Gastroesophageal sphincter (tissue), 4 donors: Measurements from ENCODE around the gene MUSTN1. TPM values are rescaled to one million over a fixed set of nuclear protein-coding genes. Genes with fewer than 3 reads are reported as not detected.

Experiments used
- ATAC-seq: fragments of 150-250 bp; one replicate; pipeline ENCODE4 v1.9.1; 2016; ENCODE audit warnings: mild to moderate bottlenecking, moderate library complexity
- H3K27ac ChIP-seq, 4 donors: fragments of 200-600 bp; sonication (generic) in 3 of 4; 1 replicate in 3 of 4; 2 replicates in 1 of 4; pipeline ENCODE4 v1.5.1; 2016 to 2019
- H3K27me3 ChIP-seq: fragments of 200-600 bp; sonication (generic); one replicate; pipeline ENCODE4 v1.5.1; 2019
- H3K36me3 ChIP-seq, 2 donors: fragments of 200-600 bp; sonication (generic); one replicate each; pipeline ENCODE4 v1.5.1; 2019; ENCODE audit warnings: control low read depth in 1 of 2
- H3K4me1 ChIP-seq, 3 donors: fragments of 200-600 bp; sonication (generic); 1 replicate in 2 of 3; 2 replicates in 1 of 3; pipeline ENCODE4 v1.5.1; 2016 to 2019; ENCODE audit warnings: control low read depth in 2 of 3
- H3K4me3 ChIP-seq, 2 donors: fragments of 200-600 bp; sonication (generic); one replicate each; pipeline ENCODE4 v1.5.1; 2019; ENCODE audit warnings: mild to moderate bottlenecking in 1 of 2, moderate library complexity in 1 of 2
- H3K9me3 ChIP-seq, 3 donors: fragments of 200-600 bp; sonication (generic); one replicate each; pipeline ENCODE4 v1.5.1; 2017 to 2019; ENCODE audit warnings: control low read depth in 2 of 3
- EP300 ChIP-seq: sonication (generic); formaldehyde crosslinking; IDR thresholded peaks from one replicate; pipeline ENCODE4 v1.6.1; 2017; ENCODE audit warnings: antibody characterized with exemption, mild to moderate bottlenecking
- POLR2A ChIP-seq, 2 donors: fragments of 450-650 bp; IDR thresholded peaks; one replicate each; pipeline ENCODE4 v1.6.1; 2017; ENCODE audit warnings: antibody characterized with exemption in 2 of 2, mild to moderate bottlenecking in 2 of 2, moderate library complexity in 1 of 2
- POLR2AphosphoS5 ChIP-seq: sonication (generic); formaldehyde crosslinking; IDR thresholded peaks from one replicate; pipeline ENCODE4 v1.6.1; 2017; ENCODE audit warnings: antibody characterized with exemption
- WGBS, 2 donors: methylation state at CpG; one replicate each; pipeline ENCODE4 v1.1.5; 2018; ENCODE audit warnings: low coverage in 1 of 2; 5-methylcytosine and 5-hydroxymethylcytosine counted together
- total RNA-seq, 4 donors: library from RNA; depleted of rRNA; stranded (reverse); fragments of >200 nt; gene quantifications; one replicate each; pipeline ENCODE4 v1.1.0, GENCODE V29; 2016
- TF ChIP-seq, protein P1 (sequence below), 4 experiments: fragments of 200-600 bp in 2 of 4; fragments of 450-650 bp in 2 of 4; sonication (generic) in 1 of 4; IDR thresholded peaks; one replicate each; pipeline ENCODE4 v1.5.1; 2017 to 2019; ENCODE audit warnings: antibody characterized with exemption in 4 of 4, mild to moderate bottlenecking in 2 of 4, moderate library complexity in 2 of 4

Gene MUSTN1
- 10 to 100 TPM in 3 of 4 donors, 1 to 10 TPM in 1; 8.6 to 20.9 (median 16.6) TPM for total RNA-seq

DNA sequence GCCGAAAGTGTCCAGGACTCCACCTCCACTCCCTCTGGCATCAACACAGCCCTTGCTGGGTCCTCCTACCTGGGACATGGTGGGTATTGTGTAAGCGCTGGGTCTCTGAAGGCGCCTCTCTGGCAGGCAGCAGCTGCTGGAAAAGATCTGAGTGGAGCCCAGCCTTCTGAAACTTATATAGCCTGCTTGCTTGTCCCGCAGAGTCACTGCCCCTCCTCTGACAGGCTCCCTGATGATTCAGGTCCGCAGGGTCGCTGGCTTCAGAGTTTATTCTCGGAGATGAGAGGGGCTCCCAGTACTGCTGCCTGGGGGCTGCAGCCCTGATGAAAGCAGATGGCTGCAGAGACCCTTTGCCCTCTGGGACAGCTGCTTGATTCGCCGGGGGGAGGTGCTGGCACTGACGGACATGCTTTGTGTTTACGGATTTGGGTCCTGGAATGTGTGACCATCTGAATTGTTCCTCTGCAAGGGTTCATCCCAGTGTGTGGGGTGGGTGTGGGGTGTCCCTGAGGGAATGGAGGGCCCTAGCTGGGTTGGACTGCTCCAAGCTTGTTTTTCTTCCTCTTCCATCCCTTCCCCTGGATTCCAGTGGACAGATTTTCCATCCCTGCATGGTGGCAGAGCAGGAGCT is at the start of gene MUSTN1:
MUSTN1 (minus strand) TSS at position 149 of the 631 bp plus-strand sequence; CDS start at position 78, 71 bp downstream.
- Histone ChIP-seq H3K27ac (peak within 1 kb of the TSS in 3 of 4 donors; percentile 58 to 75 (median 67)), H3K27me3 (no peaks in the 10 kb centered on the region), H3K36me3 (peaks cover 0 to 55% of the 10 kb centered on the region in 2 donors), H3K4me3 (peak within 1 kb of the TSS in 1 of 2 donors; percentile 15), H3K9me3 (no peaks in the 10 kb centered on the region), H3K4me1 (peaks cover 0 to 48% (median 18%) of the 10 kb centered on the region in 3 donors)
- no peak for TF ChIP-seq POLR2A (IDR thresholded peaks at IDR 0.05)
- TF ChIP-seq POLR2AphosphoS5 = no peak
- 10% methylated on average over 3 of the region's 11 CpGs; no CpG with 5 or more reads in 1 of the 2 donors for WGBS, 2 donors
- ATAC-seq = peak; percentile 86

DNA sequence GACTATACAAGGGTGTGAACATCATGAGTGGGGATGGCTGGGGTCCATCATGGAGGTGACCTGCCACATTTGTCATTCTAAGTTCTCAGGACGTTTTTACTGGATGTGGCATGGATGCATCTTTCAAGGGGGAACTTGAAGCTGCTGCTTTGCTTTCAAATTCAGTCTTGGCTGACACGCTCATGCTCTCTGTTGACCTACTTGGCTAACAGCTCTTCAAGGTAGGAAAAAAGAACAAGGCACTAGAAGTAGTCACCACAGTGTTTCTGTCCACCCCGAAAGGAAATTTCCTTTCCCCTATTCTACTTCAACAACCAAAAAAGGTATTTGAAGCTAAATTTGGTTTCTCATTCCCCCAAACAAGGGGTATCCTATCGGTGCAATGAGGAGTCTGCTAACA is 47.6 kb upstream of the MUSTN1 start:
- peaks cover 0 to 39% of the 10 kb centered on the region in 2 donors for H3K36me3 ChIP-seq
- TF ChIP-seq POLR2AphosphoS5 = no peak
- no peak for TF ChIP-seq EP300
- TF ChIP-seq POLR2A (IDR thresholded peaks at IDR 0.05) = no peak
- TF ChIP-seq, protein P1, sequence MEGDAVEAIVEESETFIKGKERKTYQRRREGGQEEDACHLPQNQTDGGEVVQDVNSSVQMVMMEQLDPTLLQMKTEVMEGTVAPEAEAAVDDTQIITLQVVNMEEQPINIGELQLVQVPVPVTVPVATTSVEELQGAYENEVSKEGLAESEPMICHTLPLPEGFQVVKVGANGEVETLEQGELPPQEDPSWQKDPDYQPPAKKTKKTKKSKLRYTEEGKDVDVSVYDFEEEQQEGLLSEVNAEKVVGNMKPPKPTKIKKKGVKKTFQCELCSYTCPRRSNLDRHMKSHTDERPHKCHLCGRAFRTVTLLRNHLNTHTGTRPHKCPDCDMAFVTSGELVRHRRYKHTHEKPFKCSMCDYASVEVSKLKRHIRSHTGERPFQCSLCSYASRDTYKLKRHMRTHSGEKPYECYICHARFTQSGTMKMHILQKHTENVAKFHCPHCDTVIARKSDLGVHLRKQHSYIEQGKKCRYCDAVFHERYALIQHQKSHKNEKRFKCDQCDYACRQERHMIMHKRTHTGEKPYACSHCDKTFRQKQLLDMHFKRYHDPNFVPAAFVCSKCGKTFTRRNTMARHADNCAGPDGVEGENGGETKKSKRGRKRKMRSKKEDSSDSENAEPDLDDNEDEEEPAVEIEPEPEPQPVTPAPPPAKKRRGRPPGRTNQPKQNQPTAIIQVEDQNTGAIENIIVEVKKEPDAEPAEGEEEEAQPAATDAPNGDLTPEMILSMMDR (IDR thresholded peaks at IDR 0.05) = no peak
- no peak overlapping the region for H3K4me3 ChIP-seq
- H3K27me3 ChIP-seq = no peaks in the 10 kb centered on the region
- no peak overlapping the region for H3K27ac ChIP-seq
- 89 to 95% methylated on average over 2 to 3 of the region's 4 CpGs for WGBS, 2 donors
- no peaks in the 10 kb centered on the region for H3K9me3 ChIP-seq
- no peak for ATAC-seq
- peaks cover 0 to 15% (median 0%) of the 10 kb centered on the region in 3 donors for H3K4me1 ChIP-seq

DNA sequence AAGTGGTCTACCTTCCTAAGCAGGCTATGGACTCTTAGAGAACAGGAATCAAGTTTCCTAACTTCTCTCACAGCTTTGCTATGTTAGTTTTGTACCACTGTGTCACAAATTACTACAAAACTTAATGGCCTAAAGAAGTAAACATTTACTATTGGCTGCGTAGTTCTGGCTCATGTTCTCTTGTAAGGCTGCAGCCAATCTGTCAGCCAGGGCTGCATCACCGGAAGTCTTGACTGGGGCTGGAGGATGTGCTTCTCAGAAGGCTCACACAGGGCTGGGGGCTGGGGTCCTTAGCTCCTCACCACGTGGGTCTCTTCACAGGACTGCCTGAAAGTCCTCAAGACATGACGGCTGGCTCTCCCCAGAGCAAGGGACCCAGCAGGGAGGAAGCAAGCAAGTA is 47.1 kb upstream of the MUSTN1 start:
- no peak for TF ChIP-seq EP300
- no peak for TF ChIP-seq POLR2A (IDR thresholded peaks at IDR 0.05)
- TF ChIP-seq POLR2AphosphoS5 = no peak
- TF ChIP-seq, protein P1 (IDR thresholded peaks at IDR 0.05) = no peak
- Histone ChIP-seq H3K4me1 (peaks cover 0 to 15% (median 0%) of the 10 kb centered on the region in 3 donors), H3K36me3 (peaks cover 0 to 40% of the 10 kb centered on the region in 2 donors), H3K27ac (no peak overlapping the region), H3K9me3 (no peaks in the 10 kb centered on the region), H3K27me3 (no peaks in the 10 kb centered on the region), H3K4me3 (no peak overlapping the region)
- no peak for ATAC-seq
- 20 to 67% methylated on average over 1 of the region's 4 CpGs for WGBS, 2 donors

DNA sequence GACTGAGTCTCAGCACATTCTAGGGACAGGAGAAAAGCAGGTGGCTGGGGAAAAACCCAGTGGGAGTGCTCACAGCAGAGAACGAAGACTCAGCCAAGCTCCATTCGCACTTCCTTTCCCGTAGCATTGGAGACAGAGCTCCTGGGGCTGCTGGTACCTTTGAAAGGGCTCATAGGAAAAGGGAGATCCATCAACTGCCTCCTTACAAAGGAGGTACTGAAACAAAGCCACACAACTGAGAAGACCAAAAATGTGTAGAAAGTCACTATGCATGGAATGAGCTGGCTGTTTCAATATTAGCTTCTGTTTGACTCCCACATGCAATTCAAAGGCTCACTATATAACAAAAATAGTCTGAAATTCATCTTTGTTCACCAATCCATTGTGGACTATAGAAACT is 45.7 kb upstream of the MUSTN1 start:
- TF ChIP-seq EP300 = no peak
- TF ChIP-seq, protein P1 (IDR thresholded peaks at IDR 0.05) = no peak
- TF ChIP-seq POLR2AphosphoS5 = no peak
- no peak for TF ChIP-seq POLR2A (IDR thresholded peaks at IDR 0.05)
- no peak overlapping the region for H3K4me3 ChIP-seq
- WGBS, 2 donors = 87% methylated on average over 3 of the region's 3 CpGs; no CpG with 5 or more reads in 1 of the 2 donors
- peaks cover 0 to 32% of the 10 kb centered on the region in 2 donors for H3K36me3 ChIP-seq
- H3K9me3 ChIP-seq = no peaks in the 10 kb centered on the region
- H3K27ac ChIP-seq = no peak overlapping the region
- no peaks in the 10 kb centered on the region for H3K27me3 ChIP-seq
- peaks cover 0 to 15% (median 0%) of the 10 kb centered on the region in 3 donors for H3K4me1 ChIP-seq
- ATAC-seq = no peak

DNA sequence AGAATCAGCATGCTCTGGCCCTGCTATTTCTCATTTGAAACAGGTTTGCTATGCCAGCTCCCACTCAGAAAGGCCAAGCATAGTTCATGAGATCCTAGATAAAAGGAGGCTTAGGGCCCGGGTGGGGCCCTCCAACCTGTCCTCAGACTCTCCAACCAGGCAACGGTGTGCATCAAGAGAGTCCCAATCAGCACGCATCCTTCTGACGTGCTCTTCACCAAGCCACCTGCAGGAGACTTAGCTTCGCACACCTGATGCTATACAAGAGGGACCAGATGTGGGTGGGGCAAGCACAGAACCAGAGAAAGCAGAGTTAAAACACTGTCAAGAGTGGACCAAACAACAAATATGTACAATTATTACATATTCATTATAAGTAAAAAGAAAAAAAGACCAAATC is 45.2 kb upstream of the MUSTN1 start:
- Histone ChIP-seq H3K4me1 (peaks cover 0 to 15% (median 0%) of the 10 kb centered on the region in 3 donors), H3K27me3 (no peaks in the 10 kb centered on the region), H3K9me3 (no peaks in the 10 kb centered on the region), H3K27ac (no peak overlapping the region), H3K36me3 (peaks cover 0 to 28% of the 10 kb centered on the region in 2 donors), H3K4me3 (no peak overlapping the region)
- TF ChIP-seq EP300 = no peak
- TF ChIP-seq POLR2A (IDR thresholded peaks at IDR 0.05) = no peak
- TF ChIP-seq POLR2AphosphoS5 = no peak
- TF ChIP-seq, protein P1 (IDR thresholded peaks at IDR 0.05) = no peak
- WGBS, 2 donors = 100% methylated on average over 3 of the region's 5 CpGs; no CpG with 5 or more reads in 1 of the 2 donors
- ATAC-seq = no peak
